H9 (cell line): Measurements from ENCODE around the gene UBE2E1. TPM values are rescaled to one million over a fixed set of nuclear protein-coding genes. Genes with fewer than 3 reads are reported as not detected.

Experiments used
- DNase-seq: peaks from one replicate; pipeline ENCODE4 v3.0.0-alpha.2; 2017
- H2AFZ ChIP-seq: one replicate; pipeline ENCODE4 v1.6.1; 2013; ENCODE audit warnings: mild to moderate bottlenecking, low read length, control low read depth, moderate library complexity
- H2AK5ac ChIP-seq: 2 replicates; pipeline ENCODE4 v1.6.1; 2013; ENCODE audit warnings: low read length, control low read depth, mixed read lengths; ENCODE audit not compliant: insufficient read length
- H2BK120ac ChIP-seq: one replicate; pipeline ENCODE4 v1.6.1; 2013; ENCODE audit warnings: low read depth, mild to moderate bottlenecking, low read length, control low read depth, inconsistent platforms; ENCODE audit not compliant: poor library complexity, severe bottlenecking
- H2BK12ac ChIP-seq: 2 replicates; pipeline ENCODE4 v1.6.1; 2013; ENCODE audit warnings: low read length, control low read depth, mixed read lengths, low read depth; ENCODE audit not compliant: insufficient read length
- H2BK15ac ChIP-seq: 2 replicates; pipeline ENCODE4 v1.6.1; 2013; ENCODE audit warnings: low read depth, low read length, control low read depth
- H2BK20ac ChIP-seq: one replicate; pipeline ENCODE4 v1.6.1; 2013; ENCODE audit warnings: low read depth, mild to moderate bottlenecking, low read length, control low read depth, inconsistent platforms; ENCODE audit not compliant: poor library complexity, severe bottlenecking
- H2BK5ac ChIP-seq: 2 replicates; pipeline ENCODE4 v1.6.1; 2013; ENCODE audit warnings: low read length, control low read depth, mixed read lengths; ENCODE audit not compliant: insufficient read length
- H3K14ac ChIP-seq: 2 replicates; pipeline ENCODE4 v1.6.1; 2013; ENCODE audit warnings: low read length, control low read depth; ENCODE audit not compliant: insufficient read depth
- H3K18ac ChIP-seq: 2 replicates; pipeline ENCODE4 v1.6.1; 2013; ENCODE audit warnings: low read depth, mild to moderate bottlenecking, mixed read lengths, low read length, control low read depth; ENCODE audit not compliant: insufficient read length
- H3K23ac ChIP-seq: 2 replicates; pipeline ENCODE4 v1.6.1; 2013; ENCODE audit warnings: low read length, control low read depth, mixed read lengths, low read depth; ENCODE audit not compliant: insufficient read length
- H3K23me2 ChIP-seq: 2 replicates; pipeline ENCODE4 v1.6.1; 2013; ENCODE audit warnings: low read depth, mild to moderate bottlenecking, mixed read lengths, low read length, control low read depth; ENCODE audit not compliant: insufficient read length, poor library complexity, severe bottlenecking
- H3K27ac ChIP-seq: 2 replicates; pipeline ENCODE4 v1.5.1; 2013; ENCODE audit warnings: low read length, control low read depth, mixed read lengths, low read depth; ENCODE audit not compliant: insufficient read length
- H3K27me3 ChIP-seq: 2 replicates; pipeline ENCODE4 v1.6.1; 2013; ENCODE audit warnings: low read length, control low read depth, inconsistent platforms; ENCODE audit not compliant: insufficient read depth
- H3K4ac ChIP-seq: 2 replicates; pipeline ENCODE4 v1.6.1; 2013; ENCODE audit warnings: low read depth, mild to moderate bottlenecking, control low read depth, inconsistent platforms, low read length, moderate library complexity
- H3K4me1 ChIP-seq: 2 replicates; pipeline ENCODE4 v1.6.1; 2013; ENCODE audit warnings: low read length, control low read depth, inconsistent platforms; ENCODE audit not compliant: insufficient read depth
- H3K4me2 ChIP-seq: 2 replicates; pipeline ENCODE4 v1.6.1; 2013; ENCODE audit warnings: low read length, control low read depth, mixed read lengths; ENCODE audit not compliant: insufficient read length, insufficient read depth
- H3K56ac ChIP-seq: 2 replicates; pipeline ENCODE4 v1.6.1; 2013; ENCODE audit warnings: low read depth, mild to moderate bottlenecking, mixed read lengths, low read length, control low read depth; ENCODE audit not compliant: insufficient read length
- H3K79me1 ChIP-seq: 2 replicates; pipeline ENCODE4 v1.6.1; 2013; ENCODE audit warnings: low read depth, mild to moderate bottlenecking, moderate library complexity, low read length, control low read depth, inconsistent platforms; ENCODE audit not compliant: insufficient read depth, poor library complexity, severe bottlenecking
- H3K79me2 ChIP-seq: 2 replicates; pipeline ENCODE4 v1.6.1; 2013; ENCODE audit warnings: low read length, control low read depth, inconsistent platforms; ENCODE audit not compliant: insufficient read depth
- H3K9ac ChIP-seq: 2 replicates; pipeline ENCODE4 v1.6.1; 2013; ENCODE audit warnings: low read length, control low read depth, mixed read lengths; ENCODE audit not compliant: insufficient read length; ENCODE audit errors: extremely low read depth
- H3K9me3 ChIP-seq: one replicate; pipeline ENCODE4 v1.6.1; 2013; ENCODE audit warnings: low read depth, low read length, inconsistent platforms; ENCODE audit not compliant: control insufficient read depth
- H3T11ph ChIP-seq: one replicate; pipeline ENCODE4 v1.6.1; 2013; ENCODE audit warnings: mild to moderate bottlenecking, low read length, control low read depth, inconsistent platforms
- H4K20me1 ChIP-seq: one replicate; pipeline ENCODE4 v1.6.1; 2013; ENCODE audit not compliant: control insufficient read depth, insufficient read length, insufficient read depth
- H4K5ac ChIP-seq: 2 replicates; pipeline ENCODE4 v1.6.1; 2013; ENCODE audit warnings: low read depth, mild to moderate bottlenecking, mixed read lengths, low read length, control low read depth; ENCODE audit not compliant: insufficient read length
- H4K8ac ChIP-seq: replicated peaks from 2 replicates; pipeline ENCODE4 v1.6.1; 2013; ENCODE audit warnings: low read length, control low read depth, mixed read lengths, low read depth; ENCODE audit not compliant: insufficient read length
- H4K91ac ChIP-seq: 2 replicates; pipeline ENCODE4 v1.6.1; 2013; ENCODE audit warnings: low read depth, mild to moderate bottlenecking, moderate library complexity, mixed read lengths, low read length, control low read depth; ENCODE audit not compliant: insufficient read length
- H3K27ac Mint-ChIP-seq, 3 experiments: 2 replicates in 2 of 3; 3 replicates in 1 of 3; pipeline ENCODE4 v1.8.0; 2020 to 2021; ENCODE audit warnings: mixed read lengths in 3 of 3, mild to moderate bottlenecking in 1 of 3, moderate library complexity in 1 of 3
- H3K27me3 Mint-ChIP-seq: 2 replicates; pipeline ENCODE4 v1.8.0; 2021; ENCODE audit warnings: low read depth, mild to moderate bottlenecking, moderate library complexity, mixed read lengths
- H3K36me3 Mint-ChIP-seq, 3 experiments: 2 replicates in 2 of 3; 3 replicates in 1 of 3; pipeline ENCODE4 v1.8.0; 2020 to 2021; ENCODE audit warnings: low read depth in 3 of 3, mixed read lengths in 3 of 3; ENCODE audit not compliant: insufficient read depth in 1 of 3
- H3K4me1 Mint-ChIP-seq, 2 experiments: 2 replicates each; pipeline ENCODE4 v1.8.0; 2020; ENCODE audit warnings: mixed read lengths in 2 of 2
- H3K4me3 Mint-ChIP-seq, 2 experiments: 2 replicates in 1 of 2; 3 replicates in 1 of 2; pipeline ENCODE4 v1.8.0; 2020 to 2021; ENCODE audit warnings: mild to moderate bottlenecking in 2 of 2, mixed read lengths in 2 of 2, moderate library complexity in 1 of 2
- H3K9me3 Mint-ChIP-seq, 2 experiments: 2 replicates in 1 of 2; 3 replicates in 1 of 2; pipeline ENCODE4 v1.8.0; 2020; ENCODE audit warnings: mild to moderate bottlenecking in 2 of 2, mixed read lengths in 2 of 2, moderate library complexity in 1 of 2
- CTCF ChIP-seq: fragments of 200-600 bp; sonication (generic); conservative IDR thresholded peaks from 3 replicates; pipeline ENCODE4 v1.8.0; 2021; ENCODE audit warnings: antibody characterized with exemption, mild to moderate bottlenecking
- WGBS: extraction: QIAGEN DNeasy Blood & Tissue Kit; methylation state at CpG from one replicate; pipeline ENCODE4 v1.1.7; 2013; ENCODE audit warnings: missing lambda C conversion rate, low lambda C conversion rate, mixed read lengths; ENCODE audit not compliant: insufficient read length; ENCODE audit errors: extremely low coverage; 5-methylcytosine and 5-hydroxymethylcytosine counted together
- total RNA-seq: library from RNA; stranded (reverse); gene quantifications from 2 replicates; pipeline ENCODE4 v1.2.1, GENCODE V29; 2021

UBE2E1 gene
- total RNA-seq, 1 experiment from 2014 or later, result 142 TPM

- H2BK12ac ChIP-seq, result no peak overlapping the region
- no peak for TF ChIP-seq CTCF
- no peaks in the 10 kb centered on the region; the same call in none of the 2 replicates for H3K27me3 Mint-ChIP-seq
- H3K4me3 Mint-ChIP-seq, result no peak overlapping the region
- no peaks in the 10 kb centered on the region for H3K9me3 ChIP-seq
- no peak for DNase-seq
- H3K4me2 ChIP-seq, result no peak overlapping the region
- no peak overlapping the region for H3K9ac ChIP-seq
- no peak overlapping the region for H2BK15ac ChIP-seq
- H3K4me1 Mint-ChIP-seq, result peaks cover 0 to 4% of the 10 kb centered on the region in 2 experiments; a peak in 2 of 4 replicates
- H3K18ac ChIP-seq, result no peak overlapping the region
- no peaks in the 10 kb centered on the region for H3K27me3 ChIP-seq
- no peaks in the 10 kb centered on the region for H3K36me3 Mint-ChIP-seq
- H2BK20ac ChIP-seq, result no peak overlapping the region
- H3K79me1 ChIP-seq, result no peaks in the 10 kb centered on the region
- no peaks in the 10 kb centered on the region for H4K20me1 ChIP-seq
- H3T11ph ChIP-seq, result no peak overlapping the region
- H3K56ac ChIP-seq, result no peak overlapping the region
- no peaks in the 10 kb centered on the region for H3K23me2 ChIP-seq
- no peak overlapping the region for H3K23ac ChIP-seq
- no peak overlapping the region for H2AFZ ChIP-seq
- H3K4ac ChIP-seq, result no peak overlapping the region
- H2BK5ac ChIP-seq, result no peak overlapping the region
- no peaks in the 10 kb centered on the region for H3K9me3 Mint-ChIP-seq
- no CpG with 5 or more reads among the region's 1 CpG for WGBS
- no peak overlapping the region for H3K14ac ChIP-seq
- H2AK5ac ChIP-seq, result no peak overlapping the region
- H4K91ac ChIP-seq, result no peak overlapping the region
- H4K8ac ChIP-seq, result no peak overlapping the region
- H2BK120ac ChIP-seq, result no peak overlapping the region
- no peak overlapping the region for H4K5ac ChIP-seq
- H3K79me2 ChIP-seq, result no peaks in the 10 kb centered on the region
- H3K27ac Mint-ChIP-seq, result no peak overlapping the region
- H3K4me1 ChIP-seq, result no peaks in the 10 kb centered on the region
- no peak overlapping the region for H3K27ac ChIP-seq
These were observed 23.9 kb upstream of the UBE2E1 start for GRCh38 chr3:23781871-23782270.
